B cell (primary cell): ENCODE measurements around the gene WDR86. TPM values are rescaled to one million over a fixed set of nuclear protein-coding genes. Genes with fewer than 3 reads are reported as not detected.

ENCODE experiments used
- ATAC-seq: fragments of 200-7000 bp; cut with Tn5 transposase; one replicate; pipeline ENCODE4 v1.10.0; 2021; ENCODE audit warnings: low read depth, mild to moderate bottlenecking, moderate number of reproducible peaks, moderate library complexity
- CTCF ChIA-PET: fragments of 350-600 bp; sonication (Branson Sonifier 250); formaldehyde crosslinking; loops from one replicate; lab custom pipeline; 2021; ENCODE audit warnings: antibody characterized with exemption, inconsistent platforms; lab: Charles Lee
- POLR2A ChIA-PET: fragments of 350-600 bp; sonication (Branson Sonifier 250); formaldehyde crosslinking; loops from one replicate; lab custom pipeline; 2021; ENCODE audit warnings: antibody characterized with exemption; lab: Charles Lee
- DNase-seq: peaks from one replicate; pipeline ENCODE4 v3.0.0; 2013
- H2AFZ ChIP-seq: 2 replicates; pipeline ENCODE4 v1.6.1; 2012; ENCODE audit warnings: mild to moderate bottlenecking, low read depth, low read length; ENCODE audit not compliant: insufficient read depth, poor library complexity, severe bottlenecking
- H3K27ac ChIP-seq, 2 donors: 1 replicate in 1 of 2; 2 replicates in 1 of 2; pipeline ENCODE4 v1.5.1; 2012 to 2013; ENCODE audit warnings: low read length in 2 of 2, mild to moderate bottlenecking in 2 of 2, moderate library complexity in 1 of 2
- H3K27me3 ChIP-seq, 4 experiments: fragments of 200-600 bp in 1 of 4; sonication (generic) in 1 of 4; replicated peaks in 1 of 4; 1 replicate in 2 of 4; 2 replicates in 2 of 4; pipeline versions ENCODE4 v1.6.1 to v1.7.0; 2013 to 2016; ENCODE audit warnings: low read length in 3 of 4, mild to moderate bottlenecking in 2 of 4, mixed read lengths in 1 of 4, moderate library complexity in 1 of 4; ENCODE audit not compliant: insufficient read depth in 4 of 4, control insufficient read depth in 3 of 4; ENCODE audit errors: control extremely low read depth in 1 of 4
- H3K36me3 ChIP-seq, 2 experiments: replicated peaks in 1 of 2; 1 replicate in 1 of 2; 2 replicates in 1 of 2; pipeline versions ENCODE4 v1.6.1 to v1.7.1; 2013; ENCODE audit warnings: low read length in 1 of 2; ENCODE audit not compliant: insufficient read depth in 2 of 2, control insufficient read depth in 1 of 2; ENCODE audit errors: control extremely low read depth in 1 of 2, extremely low read depth in 1 of 2
- H3K4me1 ChIP-seq, 2 donors: fragments of 200-600 bp in 1 of 2; sonication (generic) in 1 of 2; 1 replicate in 1 of 2; 2 replicates in 1 of 2; pipeline versions ENCODE4 v1.5.1 to v1.6.1; 2013 to 2017; ENCODE audit warnings: low read length in 2 of 2; ENCODE audit not compliant: control insufficient read depth in 2 of 2, insufficient read depth in 2 of 2
- H3K4me2 ChIP-seq: replicated peaks from 2 replicates; pipeline ENCODE3; 2012; ENCODE audit warnings: mild to moderate bottlenecking, low read depth, low read length; ENCODE audit not compliant: poor library complexity, severe bottlenecking
- H3K4me3 ChIP-seq, 5 experiments: fragments of 200-600 bp in 1 of 5; sonication (generic) in 1 of 5; 1 replicate in 3 of 5; 2 replicates in 2 of 5; pipeline versions ENCODE4 v1.5.1 to v1.7.0; 2011 to 2016; ENCODE audit warnings: low read length in 4 of 5, mild to moderate bottlenecking in 4 of 5, low read depth in 2 of 5, control low read depth in 1 of 5, moderate library complexity in 1 of 5; ENCODE audit not compliant: insufficient read depth in 1 of 5; ENCODE audit errors: control extremely low read depth in 1 of 5, extremely low read depth in 1 of 5
- H3K79me2 ChIP-seq: fragments of 200-600 bp; sonication (generic); one replicate; pipeline ENCODE4 v1.6.0; 2016; ENCODE audit warnings: low read length; ENCODE audit not compliant: control insufficient read depth, insufficient read depth
- H3K9ac ChIP-seq: fragments of 200-600 bp; sonication (generic); 2 replicates; pipeline ENCODE4 v1.6.1; 2017; ENCODE audit warnings: mild to moderate bottlenecking, low read length, moderate library complexity
- H3K9me3 ChIP-seq, 3 donors: one replicate each; pipeline versions ENCODE4 v1.6.1 to v1.7.1; 2013; ENCODE audit warnings: low read length in 2 of 3; ENCODE audit not compliant: control insufficient read depth in 2 of 3, insufficient read depth in 1 of 3; ENCODE audit errors: control extremely low read depth in 1 of 3
- H4K20me1 ChIP-seq: 2 replicates; pipeline ENCODE4 v1.6.0; 2012; ENCODE audit warnings: mild to moderate bottlenecking, low read length; ENCODE audit not compliant: insufficient read depth, control insufficient read depth, poor library complexity, severe bottlenecking
- H3K27ac Mint-ChIP-seq: one replicate; pipeline ENCODE4 v1.8.0; 2021; ENCODE audit warnings: mixed read lengths
- H3K27me3 Mint-ChIP-seq: one replicate; pipeline ENCODE4 v1.8.0; 2021; ENCODE audit warnings: mixed read lengths
- H3K4me1 Mint-ChIP-seq: one replicate; pipeline ENCODE4 v1.8.0; 2021; ENCODE audit warnings: mixed read lengths
- H3K4me3 Mint-ChIP-seq: one replicate; pipeline ENCODE4 v1.8.0; 2021; ENCODE audit warnings: mixed read lengths
- H3K9me3 Mint-ChIP-seq: one replicate; pipeline ENCODE4 v1.8.0; 2022; ENCODE audit warnings: mixed read lengths; ENCODE audit not compliant: insufficient read depth
- CTCF ChIP-seq: fragments of 200-600 bp; IDR thresholded peaks from one replicate; pipeline ENCODE4 v1.8.0; 2022; ENCODE audit warnings: antibody characterized with exemption, mild to moderate bottlenecking
- EZH2 ChIP-seq: IDR thresholded peaks from 2 replicates; pipeline ENCODE4 v1.6.1; 2012; ENCODE audit warnings: borderline replicate concordance, low read depth, mild to moderate bottlenecking, moderate library complexity, low read length; ENCODE audit not compliant: insufficient read depth, poor library complexity, severe bottlenecking
- WGBS: methylation state at CpG from one replicate; pipeline ENCODE4 v1.1.5; 2013; ENCODE audit warnings: missing lambda C conversion rate; ENCODE audit not compliant: insufficient coverage; 5-methylcytosine and 5-hydroxymethylcytosine counted together
- intact Hi-C: fragments of 100-400 bp; cut with micrococcal nuclease; formaldehyde crosslinking; loops from one replicate; pipeline ENCODE4 v1.10.0; 2022
- polyA plus RNA-seq: library from polyadenylated mRNA; depleted of rRNA; stranded (reverse); fragments of >200 nt; gene quantifications from 2 replicates; pipeline ENCODE4 v1.2.3, GENCODE V29; 2012
- total RNA-seq, 2 donors: library from RNA; stranded (reverse); fragments of 120-200 nt in 1 of 2; gene quantifications; 1 replicate in 1 of 2; 2 replicates in 1 of 2; pipeline versions ENCODE4 v1.2.3 to v1.2.4, GENCODE V29; 2013 to 2022

Gene WDR86
- total and polyA plus RNA-seq, 2 donors (not counting 1 experiment from before 2014, with no cell fraction given), result 1.4 to 1.5 TPM

DNA sequence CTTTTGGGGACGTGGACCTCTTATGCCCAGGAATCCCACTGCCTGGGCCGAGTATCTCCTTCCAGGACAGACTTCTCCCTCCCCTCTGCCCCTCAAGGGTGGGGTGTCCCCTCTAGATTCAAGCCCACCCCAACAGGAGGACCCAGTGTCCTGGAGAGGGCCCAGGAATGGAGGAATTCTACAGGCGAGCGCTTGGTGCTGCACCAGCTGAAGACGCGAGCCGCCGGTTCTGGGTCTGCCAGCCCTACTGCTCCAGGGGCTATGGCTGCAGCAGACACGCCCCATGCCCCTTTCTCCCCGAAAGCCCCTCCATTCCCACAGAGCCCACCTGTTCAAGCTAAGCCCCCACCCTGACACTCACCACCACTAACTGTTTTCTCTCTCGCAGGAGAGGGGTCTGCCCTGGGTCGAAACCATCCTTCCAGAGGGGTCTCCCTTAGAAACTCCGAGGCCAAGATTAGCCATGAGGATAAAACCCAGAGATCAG, 21.5 kb upstream of the WDR86 start:
- no peak overlapping the region for H3K27ac Mint-ChIP-seq
- Histone ChIP-seq H3K9ac (no peak overlapping the region), H3K4me2 (no peak overlapping the region), H3K9me3 (peaks cover 0 to 3% (median 0%) of the 10 kb centered on the region in 3 donors), H3K27ac (no peak overlapping the region), H3K27me3 (peaks cover 0 to 4% (median 0%) of the 10 kb centered on the region in 4 experiments), H3K36me3 (no peaks in the 10 kb centered on the region), H2AFZ (no peak overlapping the region), H3K4me1 (peaks cover 19 to 21% of the 10 kb centered on the region in 2 donors), H4K20me1 (no peaks in the 10 kb centered on the region), H3K4me3 (no peak overlapping the region), H3K79me2 (no peaks in the 10 kb centered on the region)
- ChIA-PET POLR2A (no interaction called here), CTCF (no interaction called here)
- WGBS, result 90% methylated on average over 8 of the region's 13 CpGs
- intact Hi-C loops, result no loop called here
- DNase-seq (no peak), ATAC-seq (no peak)
- no peak overlapping the region for H3K4me3 Mint-ChIP-seq
- H3K9me3 Mint-ChIP-seq, result no peaks in the 10 kb centered on the region
- H3K27me3 Mint-ChIP-seq, result peaks cover 12% of the 10 kb centered on the region
- H3K4me1 Mint-ChIP-seq, result peaks cover 16% of the 10 kb centered on the region
- TF ChIP-seq EZH2 (no peak), CTCF (no peak)

- intact Hi-C loops, result no loop called here
- H3K4me1 Mint-ChIP-seq, result peaks cover 16% of the 10 kb centered on the region
- H3K79me2 ChIP-seq, result no peaks in the 10 kb centered on the region
- H3K4me1 ChIP-seq, result peaks cover 19 to 21% of the 10 kb centered on the region in 2 donors
- H2AFZ ChIP-seq, result no peak overlapping the region
- H3K9me3 Mint-ChIP-seq, result no peaks in the 10 kb centered on the region
- WGBS, result 90% methylated on average over 11 of the region's 16 CpGs
- H3K27me3 ChIP-seq, result peaks cover 0 to 4% (median 0%) of the 10 kb centered on the region in 4 experiments
- ATAC-seq (no peak), DNase-seq (no peak)
- no peak overlapping the region for H3K9ac ChIP-seq
- TF ChIP-seq CTCF (no peak), EZH2 (no peak)
- H4K20me1 ChIP-seq, result no peaks in the 10 kb centered on the region
- H3K4me2 ChIP-seq, result no peak overlapping the region
- ChIA-PET POLR2A (no interaction called here), CTCF (interaction anchor here (1.3 kb wide), 1 partner anchor 18 kb away, joined by 4 read pairs; no protein-coding TSS in a partner anchor)
- no peak overlapping the region for H3K4me3 ChIP-seq
- no peaks in the 10 kb centered on the region for H3K36me3 ChIP-seq
- H3K9me3 ChIP-seq, result peaks cover 0 to 3% (median 0%) of the 10 kb centered on the region in 3 donors
- H3K4me3 Mint-ChIP-seq, result no peak overlapping the region
- H3K27ac Mint-ChIP-seq, result no peak overlapping the region
- peaks cover 16% of the 10 kb centered on the region for H3K27me3 Mint-ChIP-seq
- no peak overlapping the region for H3K27ac ChIP-seq
These were observed 20.8 kb upstream of the WDR86 start for GRCh38 chr7:151430391-151431205.
